SK-N-SH treated with all-trans-retinoic acid at 6 μM for 48 hours (cell line): ENCODE measurements around the gene CMKLR1.

Experiments
- ATAC-seq: fragments of 200-7000 bp; cut with Tn5 transposase; 3 replicates; pipeline ENCODE4 v1.9.1; 2020; ENCODE audit warnings: mild to moderate bottlenecking, moderate library complexity
- ARNTL ChIP-seq: fragments of 450-650 bp; formaldehyde crosslinking; IDR thresholded peaks from 2 replicates; pipeline ENCODE4 v1.5.0; 2020; ENCODE audit warnings: low read depth, mild to moderate bottlenecking, moderate library complexity, borderline replicate concordance
- BACH2 ChIP-seq: fragments of 250-450 bp; sonication (Bioruptor Pico); IDR thresholded peaks from 2 replicates; pipeline ENCODE4 v1.9.0; 2021; ENCODE audit warnings: mild to moderate bottlenecking, borderline replicate concordance
- CSDC2 ChIP-seq: fragments of 250-450 bp; sonication (Bioruptor Pico); IDR thresholded peaks from 2 replicates; pipeline ENCODE4 v1.5.0; 2020; ENCODE audit warnings: mild to moderate bottlenecking, moderate library complexity
- CSRNP3 ChIP-seq: fragments of 250-450 bp; sonication (Bioruptor Pico); IDR thresholded peaks from 2 replicates; pipeline ENCODE4 v1.5.1; 2021; ENCODE audit warnings: mild to moderate bottlenecking, moderate library complexity
- ESRRG ChIP-seq: fragments of 250-450 bp; sonication (Bioruptor Pico); IDR thresholded peaks from 2 replicates; pipeline ENCODE4 v1.6.1; 2021; ENCODE audit warnings: mild to moderate bottlenecking
- GLIS3 ChIP-seq: fragments of 250-450 bp; sonication (Bioruptor Pico); IDR thresholded peaks from 2 replicates; pipeline ENCODE4 v1.5.0; 2020; ENCODE audit warnings: mild to moderate bottlenecking, moderate library complexity
- ISL1 ChIP-seq: fragments of 250-450 bp; sonication (Bioruptor Pico); IDR thresholded peaks from 2 replicates; pipeline ENCODE4 v2.1.2; 2022; ENCODE audit warnings: mild to moderate bottlenecking, moderate library complexity
- OSR1 ChIP-seq: fragments of 250-450 bp; sonication (Bioruptor Pico); IDR thresholded peaks from 2 replicates; pipeline ENCODE4 v1.8.0; 2022; ENCODE audit warnings: moderate library complexity, mild to moderate bottlenecking, inconsistent platforms
- PPARA ChIP-seq: fragments of 250-450 bp; sonication (Bioruptor Pico); IDR thresholded peaks from 2 replicates; pipeline ENCODE4 v1.5.0; 2020; ENCODE audit warnings: mild to moderate bottlenecking, borderline replicate concordance
- SNAI2 ChIP-seq: fragments of 250-450 bp; sonication (Bioruptor Pico); IDR thresholded peaks from 2 replicates; pipeline ENCODE4 v1.5.0; 2020; ENCODE audit warnings: mild to moderate bottlenecking, moderate library complexity
- TCF4 ChIP-seq: fragments of 250-450 bp; sonication (Bioruptor Pico); IDR thresholded peaks from 2 replicates; pipeline ENCODE4 v1.8.0; 2021; ENCODE audit warnings: mild to moderate bottlenecking, moderate library complexity, borderline replicate concordance
- TOX ChIP-seq: fragments of 250-450 bp; sonication (Bioruptor Pico); IDR thresholded peaks from 2 replicates; pipeline ENCODE4 v1.8.0; 2021; ENCODE audit warnings: mild to moderate bottlenecking, moderate library complexity, borderline replicate concordance
- TSHZ2 ChIP-seq: fragments of 250-450 bp; sonication (Bioruptor Pico); IDR thresholded peaks from 2 replicates; pipeline ENCODE4 v1.5.0; 2020; ENCODE audit warnings: mild to moderate bottlenecking, moderate library complexity
- ZC3H10 ChIP-seq: fragments of 250-450 bp; sonication (Bioruptor Pico); IDR thresholded peaks from 2 replicates; pipeline ENCODE4 v1.5.1; 2021; ENCODE audit warnings: mild to moderate bottlenecking, moderate library complexity
- ZFP3 ChIP-seq: fragments of 250-450 bp; sonication (Bioruptor Pico); IDR thresholded peaks from 2 replicates; pipeline ENCODE4 v1.5.0; 2020; ENCODE audit warnings: mild to moderate bottlenecking, moderate library complexity
- ZFP30 ChIP-seq: fragments of 450-650 bp; formaldehyde crosslinking; IDR thresholded peaks from 2 replicates; pipeline ENCODE4 v1.5.0; 2022; ENCODE audit warnings: mild to moderate bottlenecking, moderate library complexity
- ZNF70 ChIP-seq: fragments of 450-650 bp; formaldehyde crosslinking; IDR thresholded peaks from 2 replicates; pipeline ENCODE4 v1.5.0; 2020; ENCODE audit warnings: mild to moderate bottlenecking, moderate library complexity
- ZNF8 ChIP-seq: fragments of 450-650 bp; formaldehyde crosslinking; IDR thresholded peaks from 2 replicates; pipeline ENCODE4 v1.5.0; 2020; ENCODE audit warnings: mild to moderate bottlenecking, moderate library complexity
- TF ChIP-seq, protein P1 (sequence below): fragments of 250-450 bp; sonication (Bioruptor Pico); IDR thresholded peaks from 2 replicates; pipeline ENCODE4 v1.5.1; 2020; ENCODE audit warnings: low read depth, mild to moderate bottlenecking, moderate library complexity
- TF ChIP-seq, protein P2 (sequence below): fragments of 250-450 bp; sonication (Bioruptor Pico); IDR thresholded peaks from 2 replicates; pipeline ENCODE4 v1.8.0; 2021; ENCODE audit warnings: low read depth, mild to moderate bottlenecking, moderate library complexity, borderline replicate concordance
- TF ChIP-seq, protein P3 (sequence below): fragments of 250-450 bp; sonication (Bioruptor Pico); IDR thresholded peaks from 2 replicates; pipeline ENCODE4 v1.8.0; 2020; ENCODE audit warnings: mild to moderate bottlenecking, moderate library complexity, borderline replicate concordance

CMKLR1 gene

GRCh38 chr12:108356835-108357806 lies 18.0 kb upstream of the CMKLR1 start (continued):
- TF ChIP-seq, protein P1, sequence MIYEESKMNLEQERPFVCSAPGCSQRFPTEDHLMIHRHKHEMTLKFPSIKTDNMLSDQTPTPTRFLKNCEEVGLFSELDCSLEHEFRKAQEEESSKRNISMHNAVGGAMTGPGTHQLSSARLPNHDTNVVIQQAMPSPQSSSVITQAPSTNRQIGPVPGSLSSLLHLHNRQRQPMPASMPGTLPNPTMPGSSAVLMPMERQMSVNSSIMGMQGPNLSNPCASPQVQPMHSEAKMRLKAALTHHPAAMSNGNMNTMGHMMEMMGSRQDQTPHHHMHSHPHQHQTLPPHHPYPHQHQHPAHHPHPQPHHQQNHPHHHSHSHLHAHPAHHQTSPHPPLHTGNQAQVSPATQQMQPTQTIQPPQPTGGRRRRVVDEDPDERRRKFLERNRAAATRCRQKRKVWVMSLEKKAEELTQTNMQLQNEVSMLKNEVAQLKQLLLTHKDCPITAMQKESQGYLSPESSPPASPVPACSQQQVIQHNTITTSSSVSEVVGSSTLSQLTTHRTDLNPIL (CRISPR knock-in tag): no peak
- no peak for TF ChIP-seq TCF4
- TF ChIP-seq TOX: no peak
- no peak for TF ChIP-seq CSRNP3
- no peak for TF ChIP-seq ESRRG (CRISPR knock-in tag)
- TF ChIP-seq ZFP30 (CRISPR knock-in tag): no peak
- TF ChIP-seq, protein P2, sequence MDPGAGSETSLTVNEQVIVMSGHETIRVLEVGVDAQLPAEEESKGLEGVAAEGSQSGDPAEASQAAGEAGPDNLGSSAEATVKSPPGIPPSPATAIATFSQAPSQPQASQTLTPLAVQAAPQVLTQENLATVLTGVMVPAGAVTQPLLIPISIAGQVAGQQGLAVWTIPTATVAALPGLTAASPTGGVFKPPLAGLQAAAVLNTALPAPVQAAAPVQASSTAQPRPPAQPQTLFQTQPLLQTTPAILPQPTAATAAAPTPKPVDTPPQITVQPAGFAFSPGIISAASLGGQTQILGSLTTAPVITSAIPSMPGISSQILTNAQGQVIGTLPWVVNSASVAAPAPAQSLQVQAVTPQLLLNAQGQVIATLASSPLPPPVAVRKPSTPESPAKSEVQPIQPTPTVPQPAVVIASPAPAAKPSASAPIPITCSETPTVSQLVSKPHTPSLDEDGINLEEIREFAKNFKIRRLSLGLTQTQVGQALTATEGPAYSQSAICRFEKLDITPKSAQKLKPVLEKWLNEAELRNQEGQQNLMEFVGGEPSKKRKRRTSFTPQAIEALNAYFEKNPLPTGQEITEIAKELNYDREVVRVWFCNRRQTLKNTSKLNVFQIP (CRISPR knock-in tag): no peak
- TF ChIP-seq GLIS3 (CRISPR knock-in tag): no peak
- no peak for TF ChIP-seq ZNF8 (CRISPR knock-in tag)
- no peak for TF ChIP-seq ARNTL (CRISPR knock-in tag)
- no peak for TF ChIP-seq SNAI2 (CRISPR knock-in tag)
- TF ChIP-seq PPARA (CRISPR knock-in tag): no peak

GRCh38 chr12:108355069-108355468 lies 16.0 kb upstream of the CMKLR1 start:
- no peak for ATAC-seq
- no peak for TF ChIP-seq BACH2
- no peak for TF ChIP-seq ARNTL (CRISPR knock-in tag)
- TF ChIP-seq, protein P3, sequence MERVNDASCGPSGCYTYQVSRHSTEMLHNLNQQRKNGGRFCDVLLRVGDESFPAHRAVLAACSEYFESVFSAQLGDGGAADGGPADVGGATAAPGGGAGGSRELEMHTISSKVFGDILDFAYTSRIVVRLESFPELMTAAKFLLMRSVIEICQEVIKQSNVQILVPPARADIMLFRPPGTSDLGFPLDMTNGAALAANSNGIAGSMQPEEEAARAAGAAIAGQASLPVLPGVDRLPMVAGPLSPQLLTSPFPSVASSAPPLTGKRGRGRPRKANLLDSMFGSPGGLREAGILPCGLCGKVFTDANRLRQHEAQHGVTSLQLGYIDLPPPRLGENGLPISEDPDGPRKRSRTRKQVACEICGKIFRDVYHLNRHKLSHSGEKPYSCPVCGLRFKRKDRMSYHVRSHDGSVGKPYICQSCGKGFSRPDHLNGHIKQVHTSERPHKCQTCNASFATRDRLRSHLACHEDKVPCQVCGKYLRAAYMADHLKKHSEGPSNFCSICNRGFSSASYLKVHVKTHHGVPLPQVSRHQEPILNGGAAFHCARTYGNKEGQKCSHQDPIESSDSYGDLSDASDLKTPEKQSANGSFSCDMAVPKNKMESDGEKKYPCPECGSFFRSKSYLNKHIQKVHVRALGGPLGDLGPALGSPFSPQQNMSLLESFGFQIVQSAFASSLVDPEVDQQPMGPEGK (CRISPR knock-in tag): no peak
- TF ChIP-seq ZFP30 (CRISPR knock-in tag): no peak
- TF ChIP-seq TOX: no peak
- TF ChIP-seq ESRRG (CRISPR knock-in tag): no peak
- no peak for TF ChIP-seq ZFP3 (CRISPR knock-in tag)
- TF ChIP-seq, protein P2 (CRISPR knock-in tag): no peak
- no peak for TF ChIP-seq OSR1 (CRISPR knock-in tag)

GRCh38 chr12:108352591-108352990 lies 13.5 kb upstream of the CMKLR1 start:
- TF ChIP-seq ZFP30 (CRISPR knock-in tag) (no peak), PPARA (CRISPR knock-in tag) (no peak), TOX (no peak)
- ATAC-seq: no peak

DNA sequence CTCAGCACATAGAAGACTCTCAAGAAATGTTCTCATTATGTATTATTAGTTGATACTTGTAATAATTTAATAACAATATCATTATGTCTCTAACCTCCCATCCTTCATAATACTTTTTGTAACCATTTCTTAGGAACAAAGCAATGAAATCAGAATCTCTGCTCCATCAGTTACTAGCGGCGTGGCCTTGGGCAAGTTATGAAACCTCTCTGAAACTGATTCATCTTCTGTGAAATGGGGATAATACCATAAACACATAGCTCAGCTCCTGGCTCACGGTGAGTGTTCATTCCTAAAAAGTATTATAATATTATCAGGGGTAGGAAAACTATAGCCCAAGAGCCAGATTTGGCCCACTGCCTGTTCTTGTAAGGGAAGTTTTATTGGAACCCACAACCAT lies 11.4 kb upstream of the CMKLR1 start:
- TF ChIP-seq TCF4 (no peak), ESRRG (CRISPR knock-in tag) (no peak), ZFP3 (CRISPR knock-in tag) (no peak), ZNF70 (no peak), PPARA (CRISPR knock-in tag) (no peak), ZFP30 (CRISPR knock-in tag) (no peak), ZNF8 (CRISPR knock-in tag) (no peak), GLIS3 (CRISPR knock-in tag) (no peak), ZC3H10 (CRISPR knock-in tag) (no peak), ISL1 (CRISPR knock-in tag) (no peak), ARNTL (CRISPR knock-in tag) (no peak), CSDC2 (CRISPR knock-in tag) (no peak), TSHZ2 (CRISPR knock-in tag) (no peak)
- TF ChIP-seq, protein P1 (CRISPR knock-in tag): no peak
- no peak for ATAC-seq
